ENCODE results near the gene SLC6A3.

SLC6A3 gene

GRCh38 chr5:1344975-1345838, 100.0 kb downstream of the SLC6A3 start, which contains the start of gene CLPTM1L:
TSS of gene CLPTM1L (minus strand) at chr5:1345099. CDS start at chr5:1344841, 258 bp downstream.
- peak; percentile 90 for DNase-seq

- no peak for DNase-seq
Observed at GRCh38 chr5:1343931-1344901, 101.0 kb downstream of the SLC6A3 start.

GRCh38 chr5:1343315-1343751, 101.9 kb downstream of the SLC6A3 start:
- DNase-seq: no peak

Measured in CD4-positive, alpha-beta T cell treated with Interleukin-10 for 1 hour (primary cell).